ENCODE data around the gene DLX2.
"Not testable (repeated sequence)": the region's sequence is repeated elsewhere in the genome, so short reads cannot be mapped to it uniquely, and the experiment has no call there.

Gene DLX2

DNA sequence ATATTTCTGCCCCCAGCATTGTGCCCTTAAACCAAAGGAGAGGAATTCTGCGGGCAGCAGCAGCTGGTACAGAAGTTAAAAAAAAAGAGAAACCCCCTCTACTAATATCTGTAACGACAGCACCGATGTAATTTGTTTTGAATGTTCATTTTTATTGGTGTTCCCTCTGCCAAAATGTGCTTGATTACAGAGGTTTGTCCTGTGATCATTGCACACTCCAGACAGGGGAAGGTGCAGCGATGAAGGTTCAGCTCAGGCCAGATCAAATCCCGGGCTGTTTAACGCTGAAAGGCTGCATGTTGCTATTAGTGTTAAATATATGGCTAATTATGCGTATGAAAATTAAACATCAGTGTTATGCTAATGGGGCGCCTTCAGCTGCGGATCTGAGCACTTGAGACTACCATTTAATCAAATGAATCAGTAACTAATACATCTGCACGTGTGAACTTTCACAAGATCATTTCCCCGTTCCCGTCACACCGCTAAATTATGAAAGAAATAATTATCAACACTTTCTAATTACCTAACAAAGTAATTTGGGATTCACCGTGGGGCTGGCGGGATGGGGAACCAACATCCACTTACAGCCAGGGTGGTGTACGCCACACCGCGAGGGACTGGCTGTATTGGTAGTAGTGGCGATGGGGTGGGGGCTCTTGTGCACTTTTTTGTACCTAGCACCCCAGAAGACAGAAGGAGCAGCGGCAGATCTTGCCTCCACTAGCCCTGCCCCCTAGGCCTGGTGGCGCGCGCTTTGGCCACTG, 18.9 kb downstream of the DLX2 start:
- no peak for DNase-seq (ENCODE audit: low read depth)

DNA sequence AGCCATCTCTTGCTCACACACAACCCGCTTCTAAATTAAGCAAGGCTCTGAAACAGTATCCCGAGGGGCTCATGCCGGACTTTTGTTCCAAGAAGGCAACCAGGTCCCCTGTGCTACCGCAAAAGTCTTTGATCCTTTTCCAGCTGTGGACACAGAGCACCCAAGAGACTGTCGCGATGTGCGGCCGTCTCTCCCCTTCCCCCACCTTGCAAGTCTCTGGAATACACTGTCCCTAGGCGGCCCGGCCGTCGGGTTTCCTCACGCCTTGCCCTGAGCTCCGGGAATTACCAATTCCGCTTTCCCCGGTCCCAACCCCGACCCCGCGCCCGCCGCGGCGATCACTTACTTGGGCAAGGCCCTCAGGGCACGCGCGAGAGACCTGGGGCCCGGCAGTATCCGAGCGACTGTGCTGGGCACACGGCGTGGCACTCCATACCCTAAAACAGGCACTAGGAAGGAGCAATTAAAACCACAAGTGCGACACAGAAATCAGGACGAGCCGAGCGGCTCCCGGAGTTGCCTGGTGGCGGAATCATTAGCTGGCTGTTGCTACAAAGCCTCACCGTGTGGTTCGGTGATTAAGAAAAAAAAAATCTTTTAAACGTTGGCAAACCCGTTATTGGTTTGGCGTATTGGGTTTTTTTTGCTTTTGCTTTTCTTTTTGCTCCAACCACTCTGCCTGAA, 19.6 kb downstream of the DLX2 start:
- DNase-seq (ENCODE audit: low read depth): no peak

DNA sequence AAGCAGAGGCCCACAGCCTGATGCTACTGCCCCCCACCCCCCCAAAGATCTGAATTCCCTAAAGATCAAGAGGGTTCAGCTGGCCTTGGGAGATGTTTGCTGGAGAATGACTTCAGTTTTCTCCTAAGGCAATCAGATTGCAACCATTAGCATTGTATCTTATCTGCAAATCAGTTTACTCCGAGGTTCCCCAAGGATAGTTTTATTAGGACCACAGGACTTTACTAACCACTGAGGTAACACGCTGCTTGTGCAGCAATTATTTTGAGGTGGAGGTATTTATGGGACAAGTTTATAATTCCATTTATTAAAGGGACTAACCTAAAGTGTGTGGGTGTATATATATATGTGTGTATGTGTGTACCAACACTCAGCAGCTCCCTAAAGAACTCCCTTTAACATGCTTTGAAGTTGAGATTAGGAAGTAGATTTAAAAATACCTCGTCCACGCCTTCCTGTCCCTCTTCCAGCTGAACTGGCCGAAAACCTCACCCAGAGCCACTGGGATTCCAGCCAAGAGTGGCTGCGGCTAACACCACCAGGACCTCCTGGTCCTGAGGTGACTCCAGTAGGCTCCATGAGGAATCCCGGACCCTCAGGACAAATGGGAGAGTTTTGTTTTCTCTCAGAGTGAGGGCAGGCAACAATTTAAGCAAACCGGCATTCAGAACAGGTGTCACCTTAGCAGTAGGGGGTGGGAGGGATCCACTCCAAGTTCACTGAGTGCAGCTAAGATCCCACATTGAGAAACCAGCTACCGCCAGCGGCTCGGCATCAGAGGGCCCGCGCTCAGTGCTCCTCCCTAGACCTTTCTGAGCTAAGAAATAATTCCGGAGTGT, 20.4 kb downstream of the DLX2 start:
- no peak for DNase-seq (ENCODE audit: low read depth)

DNA sequence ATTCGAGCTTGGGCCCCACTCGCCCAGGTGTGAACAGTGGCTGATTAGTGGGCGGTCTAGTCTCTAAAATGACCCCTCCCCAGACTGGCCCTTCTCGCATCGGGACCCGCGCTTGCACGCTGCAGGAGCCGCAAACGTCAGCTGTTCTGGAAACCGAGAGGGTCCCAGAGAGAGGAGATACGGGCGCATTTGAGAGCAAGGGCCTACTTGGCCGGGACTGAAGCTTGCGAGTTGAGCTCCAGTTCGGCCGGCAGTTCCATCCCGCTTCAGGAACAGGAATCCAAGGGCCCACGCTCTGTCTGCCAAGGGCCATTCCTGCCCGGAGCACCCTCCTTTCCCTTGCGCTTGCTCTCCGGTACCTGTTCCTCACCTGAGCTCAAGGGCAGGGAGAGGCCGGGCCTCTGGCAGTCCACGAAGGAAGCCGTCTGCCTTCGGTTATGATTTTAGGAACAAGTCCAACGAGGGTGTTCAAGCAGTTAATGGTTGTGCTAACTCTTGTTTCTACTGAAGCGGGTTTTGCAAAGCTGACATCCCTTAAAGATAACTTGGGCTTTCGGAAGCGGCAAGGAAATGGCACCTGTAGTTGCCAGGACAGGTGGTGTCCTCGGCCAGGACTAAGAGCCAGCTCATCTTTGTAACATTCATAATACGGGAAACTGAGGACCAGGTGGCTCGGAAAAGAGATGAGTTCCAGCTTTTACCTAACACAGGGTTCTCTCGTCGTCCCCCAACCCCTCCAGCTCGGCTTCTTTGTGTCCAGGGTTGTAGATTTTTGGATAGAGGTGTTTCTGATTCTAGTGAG, 21.3 kb downstream of the DLX2 start:
- no peak for DNase-seq (ENCODE audit: low read depth)

DNA sequence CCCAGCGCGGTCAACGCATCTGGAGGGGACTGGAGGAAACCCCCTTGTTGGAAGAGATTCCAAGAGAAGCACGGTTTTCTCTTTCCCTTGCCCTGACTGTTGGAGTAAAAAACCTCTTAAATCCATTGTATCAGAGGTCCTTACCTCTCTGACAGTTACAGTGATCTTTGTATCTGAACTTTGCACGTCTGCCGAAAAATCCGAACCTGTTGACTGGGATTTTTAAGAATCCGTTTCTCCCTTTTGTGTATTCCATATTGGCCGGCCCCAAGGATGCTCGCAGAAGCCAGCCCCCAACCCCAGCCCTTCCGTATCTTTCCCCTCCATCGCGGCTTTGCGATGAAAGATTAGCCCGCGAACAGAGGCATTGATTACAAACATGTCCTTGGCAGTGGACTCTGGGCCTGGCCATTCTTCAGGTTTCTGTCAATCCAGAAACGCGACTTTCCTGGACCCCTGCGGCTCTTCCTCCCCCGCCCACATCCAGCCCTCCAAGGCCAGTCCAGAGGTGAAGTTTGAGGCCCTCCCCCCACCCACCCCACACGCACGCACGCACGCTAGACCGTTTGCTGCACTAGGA, 22.0 kb downstream of the DLX2 start:
- DNase-seq (ENCODE audit: low read depth): no peak

DNA sequence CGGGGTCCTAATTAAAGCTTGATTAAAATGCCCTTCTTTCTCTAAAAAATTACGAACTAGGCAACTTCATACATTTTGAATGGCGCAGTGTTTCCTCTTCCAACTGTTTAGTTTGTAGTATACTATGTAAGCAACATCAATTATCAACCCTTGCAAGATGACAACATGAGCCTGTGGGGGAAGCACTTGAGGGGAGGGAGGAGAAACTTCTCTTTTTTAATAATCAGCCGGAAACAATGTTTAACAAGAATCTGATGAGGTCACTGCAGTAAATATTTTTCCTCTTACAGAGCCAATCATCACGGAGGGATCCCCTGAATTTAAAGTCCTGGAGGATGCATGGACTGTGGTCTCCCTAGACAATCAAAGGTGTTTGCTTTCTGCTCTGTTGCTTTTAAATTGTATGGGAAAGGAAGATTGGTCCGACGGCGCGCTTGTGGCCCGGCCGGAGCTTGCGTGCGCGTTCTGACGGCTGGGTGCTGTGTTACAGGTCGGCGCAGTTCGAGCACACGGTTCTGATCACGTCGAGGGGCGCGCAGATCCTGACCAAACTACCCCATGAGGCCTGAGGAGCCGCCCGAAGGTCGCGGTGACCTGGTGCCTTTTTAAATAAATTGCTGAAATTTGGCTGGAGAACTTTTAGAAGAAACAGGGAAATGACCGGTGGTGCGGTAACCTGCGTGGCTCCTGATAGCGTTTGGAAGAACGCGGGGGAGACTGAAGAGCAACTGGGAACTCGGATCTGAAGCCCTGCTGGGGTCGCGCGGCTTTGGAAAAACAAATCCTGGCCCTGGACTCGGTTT, 22.7 kb downstream of the DLX2 start:
- DNase-seq (ENCODE audit: low read depth): no peak

DNA sequence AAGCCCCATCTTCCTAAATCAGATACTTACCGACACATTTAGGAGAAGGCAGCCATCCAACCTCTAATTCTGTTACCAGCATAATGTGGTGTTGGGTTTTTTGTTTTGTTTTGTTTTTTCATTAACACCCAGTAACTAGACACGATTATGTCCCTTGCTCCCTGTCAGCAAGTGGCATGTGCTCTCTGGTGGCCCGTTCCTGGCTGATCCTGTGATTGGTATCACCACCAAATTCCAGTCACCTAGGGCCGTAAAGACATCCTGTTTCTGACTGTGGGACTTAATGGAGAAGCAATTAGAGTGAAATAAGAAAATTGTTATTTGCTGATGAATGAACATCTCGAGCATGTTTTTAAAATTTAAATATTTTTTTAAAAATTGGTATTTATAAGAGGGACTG, 23.3 kb downstream of the DLX2 start:
- DNase-seq (ENCODE audit: low read depth): no peak

DNA sequence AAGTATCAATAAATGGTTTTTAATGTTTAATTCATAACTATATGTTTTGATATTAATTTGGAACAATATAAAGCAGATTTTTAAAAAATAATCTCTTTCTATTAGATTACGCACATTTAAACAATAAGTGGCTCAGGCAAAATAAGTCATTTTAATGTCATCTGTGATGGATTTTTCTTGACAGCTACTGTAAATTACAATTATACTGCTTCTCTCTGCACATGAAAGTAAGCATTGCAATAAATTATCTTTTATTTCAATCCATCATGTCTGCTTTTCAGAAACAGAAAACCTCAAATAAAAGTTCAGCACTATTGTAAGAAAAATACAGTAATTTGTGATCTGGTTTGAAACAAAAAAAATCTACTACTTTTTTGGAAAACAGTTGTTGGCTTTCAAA, 28.4 kb downstream of the DLX2 start:
- no peak for DNase-seq (ENCODE audit: low read depth)

DNA sequence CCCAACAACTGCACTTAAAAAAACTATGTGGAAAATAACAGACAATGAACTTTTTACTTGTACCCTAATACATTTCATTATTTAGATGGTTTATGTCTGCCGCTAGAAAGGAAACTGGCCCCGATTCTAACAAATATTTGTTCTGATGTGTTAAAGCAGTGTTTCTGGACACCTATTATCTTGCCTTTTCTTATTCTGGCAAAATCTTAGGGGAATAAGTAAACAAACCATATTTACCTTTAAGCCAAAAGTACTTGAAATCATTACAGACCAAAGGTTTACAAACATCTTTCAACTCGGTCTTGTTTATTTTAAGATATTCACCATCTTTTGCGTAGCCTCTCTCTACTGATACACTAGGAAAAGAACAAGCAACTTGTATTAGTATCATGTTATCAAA, 29.2 kb downstream of the DLX2 start:
- DNase-seq (ENCODE audit: low read depth): no peak

DNA sequence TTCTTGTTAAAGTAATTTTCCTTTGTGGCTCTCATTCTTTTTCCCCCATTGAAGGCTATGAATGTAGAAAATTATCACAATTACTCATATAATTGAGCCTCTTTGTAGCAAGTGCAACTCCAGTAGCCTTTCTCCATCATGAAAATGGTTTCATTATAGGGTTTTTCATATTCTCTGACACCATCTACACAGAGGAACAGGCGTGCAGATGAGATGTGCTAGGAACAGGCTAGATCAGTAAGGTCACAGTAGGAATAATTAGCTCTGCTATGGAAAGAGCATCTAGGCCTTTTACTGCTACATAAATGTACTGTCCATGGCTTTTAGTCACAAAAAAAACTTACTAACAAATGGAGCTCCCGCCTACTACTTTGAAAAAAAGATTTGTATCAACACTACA, 30.0 kb downstream of the DLX2 start:
- DNase-seq (ENCODE audit: low read depth): no peak

DNA sequence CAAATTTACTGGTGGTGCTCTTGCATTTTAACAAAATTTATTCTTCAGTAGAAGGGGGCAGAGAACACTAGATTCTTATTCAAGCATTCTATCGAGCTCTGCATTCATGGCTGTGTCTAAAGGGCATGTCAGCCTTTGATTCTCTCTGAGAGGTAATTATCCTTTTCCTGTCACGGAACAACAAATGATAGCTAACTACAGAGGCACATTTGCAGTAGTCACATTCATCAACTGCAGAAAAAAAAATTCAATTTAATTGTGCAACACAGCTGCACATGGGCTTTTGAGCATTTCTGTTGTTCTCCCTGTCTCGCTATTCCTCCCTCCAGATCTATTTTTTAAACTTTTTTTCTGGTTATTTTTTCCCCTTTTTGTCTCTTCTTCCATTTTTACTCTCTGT, 30.4 kb downstream of the DLX2 start:
- no peak for DNase-seq (ENCODE audit: low read depth)

DNA sequence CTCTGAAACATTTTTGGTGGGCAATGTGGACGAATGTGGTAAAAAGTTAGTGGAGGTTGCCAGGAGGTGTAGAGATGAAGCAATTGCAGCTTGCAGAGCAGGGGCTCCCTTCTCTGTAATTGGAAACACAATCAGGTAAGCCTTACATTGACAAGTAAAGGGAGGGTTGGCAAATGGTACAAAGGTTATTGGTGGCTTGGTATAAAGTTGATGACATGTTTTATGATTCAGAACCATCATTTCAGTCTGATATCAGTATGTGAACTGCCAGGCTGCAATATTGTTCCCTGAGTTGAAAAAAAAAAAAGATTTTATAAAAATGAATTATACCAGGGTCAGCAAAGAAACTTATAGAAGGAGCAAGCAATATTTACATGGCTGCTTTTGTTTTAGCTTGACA, 31.8 kb downstream of the DLX2 start:
- no peak for DNase-seq (ENCODE audit: low read depth)

DNA sequence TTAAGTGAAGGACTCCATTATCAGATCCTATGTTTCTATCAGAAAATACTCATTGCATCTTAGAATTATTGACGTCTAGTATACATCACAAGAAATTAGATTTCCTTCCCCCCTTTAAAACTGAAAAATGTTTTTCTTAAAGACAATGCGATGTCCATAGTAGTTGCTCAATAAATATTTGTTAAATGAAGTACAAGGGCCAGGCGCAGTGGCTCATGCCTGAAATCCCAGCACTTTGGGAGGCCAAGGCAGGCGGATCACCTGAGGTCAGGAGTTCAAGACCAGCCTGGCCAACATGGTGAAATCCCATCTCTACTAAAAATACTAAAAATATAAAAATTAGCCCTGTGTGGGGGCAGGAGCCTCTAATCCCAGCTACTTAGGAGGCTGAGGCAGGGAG, 34.8 kb downstream of the DLX2 start:
- DNase-seq (ENCODE audit: low read depth): not testable (repeated sequence)

DNA sequence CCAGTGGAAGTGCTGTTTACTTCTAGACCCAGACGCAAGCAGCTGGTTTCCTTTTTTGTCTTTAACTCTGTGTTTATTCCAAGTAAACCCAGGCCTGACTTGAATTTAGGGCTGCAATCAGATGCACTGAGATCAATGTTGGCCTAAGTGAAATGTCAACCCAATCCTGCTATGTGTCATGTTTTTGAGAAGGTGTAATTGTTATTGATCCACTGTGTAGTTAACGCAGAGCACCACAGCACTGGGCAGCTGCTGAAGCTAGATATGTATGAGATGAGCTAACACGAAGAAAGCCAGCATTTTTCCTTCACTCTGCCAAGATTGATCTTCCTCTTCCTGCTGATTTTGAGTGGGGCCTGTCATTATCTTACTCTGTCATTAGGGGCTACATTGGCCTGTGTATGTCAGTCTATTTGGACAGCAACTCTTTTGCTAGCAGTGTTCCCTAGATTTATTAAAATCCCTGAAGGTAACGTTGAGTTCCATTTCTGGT, 36.3 kb downstream of the DLX2 start:
- DNase-seq (ENCODE audit: low read depth): no peak

DNA sequence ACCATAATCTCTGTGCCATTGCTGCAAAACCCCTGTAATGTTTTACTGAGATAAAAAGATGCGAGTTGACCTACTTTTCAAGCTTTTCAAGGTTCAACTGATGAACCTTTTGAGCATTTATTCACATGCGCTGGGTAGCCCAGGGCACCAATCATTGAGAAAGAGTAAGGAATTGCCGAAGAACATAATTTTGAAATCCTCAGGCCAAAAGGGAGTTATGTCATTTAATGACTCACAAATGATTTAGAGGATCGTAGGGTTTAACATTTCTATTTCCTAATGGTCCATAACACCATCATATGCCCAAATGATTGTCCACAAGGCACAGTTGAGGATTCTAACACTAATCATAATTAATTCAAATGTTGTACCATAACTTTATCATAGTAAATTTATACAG, 37.6 kb downstream of the DLX2 start:
- no peak for DNase-seq (ENCODE audit: low read depth)

DNA sequence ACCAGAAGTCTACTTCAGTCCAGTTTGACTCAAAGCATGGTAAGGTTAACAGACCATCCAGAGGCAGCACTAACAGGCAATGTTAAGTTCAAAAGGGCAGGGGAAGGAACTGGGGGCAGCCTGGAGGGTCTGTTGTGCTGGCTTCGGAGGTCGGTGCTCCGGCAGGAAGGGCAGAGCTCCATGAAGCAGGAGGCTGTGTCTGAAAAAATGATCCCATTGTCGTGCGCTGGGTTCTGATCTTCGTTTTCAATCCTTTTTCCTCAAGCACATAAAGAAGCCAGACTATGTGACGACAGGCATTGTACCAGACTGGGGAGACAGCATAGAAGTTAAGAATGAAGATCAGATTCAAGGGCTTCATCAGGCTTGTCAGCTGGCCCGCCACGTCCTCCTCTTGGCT, 39.3 kb downstream of the DLX2 start:
- DNase-seq (ENCODE audit: low read depth): no peak

DNA sequence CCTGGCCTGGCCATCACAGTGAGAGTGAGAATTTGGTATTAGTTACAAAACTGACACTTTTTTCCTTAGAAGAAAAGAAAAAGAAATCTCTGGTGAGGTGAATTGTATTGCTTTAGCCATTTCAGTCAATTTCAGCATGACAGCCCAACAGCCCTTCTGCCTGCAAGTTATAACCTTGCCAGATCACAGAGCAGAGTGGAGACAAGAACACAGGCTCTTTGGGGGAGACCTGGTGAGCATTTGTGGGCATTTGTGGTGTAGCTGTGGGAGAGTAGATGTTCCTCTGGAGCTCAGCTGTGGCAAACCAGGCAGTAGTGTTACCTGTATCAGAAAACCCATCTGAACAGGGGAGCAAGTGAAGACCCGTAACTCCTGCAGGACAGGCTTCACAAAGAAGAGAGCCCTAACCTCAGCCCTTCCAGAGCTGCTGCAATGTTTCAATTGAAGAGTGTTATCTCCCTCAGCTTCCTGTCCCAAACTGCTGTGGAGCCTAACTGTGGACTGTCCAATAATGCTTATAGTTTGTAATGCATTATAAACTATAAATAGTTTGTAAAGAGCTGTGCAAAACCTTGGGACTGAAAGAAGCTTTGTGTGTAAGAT, 40.2 kb downstream of the DLX2 start:
- DNase-seq (ENCODE audit: low read depth): no peak

DNA sequence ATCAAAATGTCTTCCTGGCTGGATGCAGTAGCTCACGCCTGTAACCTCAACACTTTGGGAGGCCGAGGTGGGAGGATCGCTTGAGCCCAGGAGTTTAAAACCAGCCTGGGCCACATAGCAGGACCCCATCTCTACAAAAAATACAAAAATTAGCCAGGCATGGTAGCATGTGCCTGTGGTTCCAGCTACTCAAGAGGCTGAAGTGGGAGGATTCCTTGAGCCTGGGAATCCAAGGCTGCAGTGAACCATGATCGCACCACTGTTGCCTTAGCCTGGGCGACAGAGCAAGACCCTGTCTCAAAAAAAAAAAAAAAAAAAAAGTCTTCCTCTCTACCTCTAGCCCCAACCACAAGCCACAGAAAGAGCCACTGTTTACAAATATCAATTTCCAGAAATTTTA, 42.6 kb downstream of the DLX2 start:
- DNase-seq (ENCODE audit: low read depth): not testable (repeated sequence)

DNA sequence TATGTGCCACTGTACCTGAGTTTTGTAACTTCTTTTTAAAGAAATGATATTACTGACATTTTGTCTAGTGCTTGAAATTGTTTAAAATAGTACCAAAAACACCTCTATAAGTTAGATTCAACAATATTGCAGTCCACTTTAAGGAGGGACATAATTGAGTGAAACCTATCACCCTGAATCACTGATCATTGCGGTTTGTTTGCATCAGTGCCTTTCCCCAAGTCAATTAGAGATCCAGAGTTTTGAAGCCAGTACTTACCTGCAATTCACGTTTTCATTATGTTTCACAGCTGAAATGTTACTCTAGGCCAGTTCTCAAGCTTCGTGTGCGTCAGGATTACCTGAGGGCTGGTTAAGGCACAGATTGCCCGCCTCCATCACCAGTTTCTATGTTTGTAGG, 44.0 kb downstream of the DLX2 start:
- no peak for DNase-seq (ENCODE audit: low read depth)

DNA sequence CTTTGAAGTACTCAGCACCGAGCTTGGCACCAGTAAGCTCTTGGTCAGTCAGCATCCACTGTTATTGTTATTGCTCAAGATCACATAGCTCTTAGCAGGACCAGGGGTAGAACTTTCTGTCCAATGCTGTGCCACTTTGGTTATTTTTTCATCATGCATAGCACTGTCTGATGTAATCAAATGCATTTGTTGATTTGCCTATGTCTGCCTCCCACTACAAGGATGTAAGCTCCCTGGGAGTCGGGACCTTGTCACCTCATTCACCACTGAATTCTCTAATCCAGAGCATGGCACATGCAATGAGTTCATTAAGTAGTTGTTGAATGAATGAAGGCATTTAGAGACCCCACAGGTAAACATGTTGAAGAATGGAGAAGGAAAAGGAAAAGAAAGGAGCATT, 46.4 kb downstream of the DLX2 start:
- no peak for DNase-seq (ENCODE audit: low read depth)

All from stimulated activated CD8-positive, alpha-beta memory T cell treated with anti-CD3 and anti-CD28 coated beads, Interleukin-4, amount 100 ng/mL, for 24 hours (primary cell).